ENCODE measurements around the gene RNF5.
A peak's percentile ranks its signal among the peaks of the same experiment; 100 is the strongest.
"Not testable (repeated sequence)": the region's sequence is repeated elsewhere in the genome, so short reads cannot be mapped to it uniquely, and the experiment has no call there.

The RNF5 gene

GRCh38 chr6:32176476-32177182 lies 1.6 kb upstream of the RNF5 start:
- DNase-seq = no peak

GRCh38 chr6:32177183-32177787 lies 920 bp upstream of the RNF5 start:
- DNase-seq = peak; percentile 41

- no peak for DNase-seq
Observed at GRCh38 chr6:32178547-32179440, 589 bp downstream of the RNF5 start.

- DNase-seq = no peak
Observed at GRCh38 chr6:32179766-32180405, 1.7 kb downstream of the RNF5 start.

- no peak for DNase-seq
Observed at GRCh38 chr6:32181148-32181702, 3.0 kb downstream of the RNF5 start.

GRCh38 chr6:32181915-32182529 lies 3.8 kb downstream of the RNF5 start:
- DNase-seq = no peak

GRCh38 chr6:32182555-32182981 lies 4.4 kb downstream of the RNF5 start:
- no peak for DNase-seq

- no peak for DNase-seq
Observed at GRCh38 chr6:32183030-32183429, 4.8 kb downstream of the RNF5 start.

- DNase-seq = no peak
Observed at GRCh38 chr6:32183483-32184083, 5.4 kb downstream of the RNF5 start.

- DNase-seq = no peak
Observed at GRCh38 chr6:32184084-32184640, 6.0 kb downstream of the RNF5 start, which contains the start of gene AGER. Gene AGER (minus strand): TSS chr6:32184253. CDS start chr6:32184222, 31 bp downstream.

GRCh38 chr6:32185681-32186131 lies 7.5 kb downstream of the RNF5 start:
- DNase-seq = peak; percentile 69

- DNase-seq = not testable (repeated sequence)
Observed at GRCh38 chr6:32186151-32186840, 8.1 kb downstream of the RNF5 start.

GRCh38 chr6:32187009-32187709 lies 9.0 kb downstream of the RNF5 start:
- no peak for DNase-seq

GRCh38 chr6:32187725-32188380 lies 9.6 kb downstream of the RNF5 start:
- DNase-seq = not testable (repeated sequence)

GRCh38 chr6:32188381-32189068 lies 10.3 kb downstream of the RNF5 start:
- DNase-seq = no peak

GRCh38 chr6:32189069-32189741 lies 11.0 kb downstream of the RNF5 start:
- DNase-seq = no peak

GRCh38 chr6:32189742-32190053 lies 11.5 kb downstream of the RNF5 start:
- no peak for DNase-seq

All from suppressor macrophage treated with lipopolysaccharide for 4 hours (primary cell).